ENCODE data around the gene DNASE1L3.

Gene DNASE1L3, protein sequence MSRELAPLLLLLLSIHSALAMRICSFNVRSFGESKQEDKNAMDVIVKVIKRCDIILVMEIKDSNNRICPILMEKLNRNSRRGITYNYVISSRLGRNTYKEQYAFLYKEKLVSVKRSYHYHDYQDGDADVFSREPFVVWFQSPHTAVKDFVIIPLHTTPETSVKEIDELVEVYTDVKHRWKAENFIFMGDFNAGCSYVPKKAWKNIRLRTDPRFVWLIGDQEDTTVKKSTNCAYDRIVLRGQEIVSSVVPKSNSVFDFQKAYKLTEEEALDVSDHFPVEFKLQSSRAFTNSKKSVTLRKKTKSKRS

DNA sequence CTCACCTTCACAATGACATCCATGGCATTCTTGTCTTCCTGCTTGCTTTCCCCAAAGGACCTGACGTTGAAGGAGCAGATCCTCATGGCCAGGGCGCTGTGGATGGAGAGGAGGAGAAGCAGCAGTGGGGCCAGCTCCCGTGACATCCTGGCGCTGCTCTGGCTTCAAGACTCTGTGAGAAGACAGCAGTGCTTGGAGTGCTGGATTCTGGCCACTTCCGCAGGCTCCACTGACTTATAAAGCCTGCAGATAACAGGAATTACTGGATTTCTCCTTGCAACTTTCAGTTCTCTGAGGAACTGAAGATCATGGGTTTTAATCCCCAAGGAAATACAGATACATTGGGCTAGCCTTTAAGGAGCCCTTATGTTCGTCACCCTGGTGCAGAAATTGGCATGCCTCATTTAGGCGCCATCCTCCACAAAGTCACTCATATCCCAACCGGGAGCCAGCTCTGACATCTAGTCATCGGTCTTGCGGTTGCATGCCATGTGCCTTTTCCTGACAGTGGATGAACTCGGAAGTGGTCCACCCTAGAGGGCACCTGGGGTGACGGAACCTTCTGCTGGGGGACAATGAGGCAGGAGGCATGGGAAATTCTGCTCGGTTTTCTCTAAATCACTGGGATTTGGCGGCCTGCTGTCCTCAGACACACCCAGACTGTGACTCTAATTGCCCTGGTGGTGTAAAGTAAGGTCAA, at the start of gene DNASE1L3:
Gene DNASE1L3 (minus strand): TSS at position 212 of the 700 bp plus-strand sequence. CDS start 66 bp downstream, at position 146.
- Histone ChIP-seq H3K4me1 (ENCODE audit: control insufficient read depth, low read length) (peaks cover 21% of the 10 kb centered on the region), H3K27ac (ENCODE audit: low read depth, low read length) (no peak within 1 kb of the TSS), H3K36me3 (ENCODE audit: control insufficient read depth, low read length) (no peaks in the 10 kb centered on the region), H3K4me3 (ENCODE audit: low read length) (no peak within 1 kb of the TSS), H3K4me2 (ENCODE audit: low read length) (no peak within 1 kb of the TSS), H3K27me3 (ENCODE audit: control insufficient read depth, low read length) (no peaks in the 10 kb centered on the region), H3F3A (ENCODE audit: control insufficient read depth, insufficient read depth) (no peaks in the 10 kb centered on the region), H4K20me1 (ENCODE audit: control insufficient read depth, insufficient read depth, low read depth, low read length) (no peaks in the 10 kb centered on the region), H3K9me2 (replicated peaks; ENCODE audit: control insufficient read depth, low read length) (no peaks in the 10 kb centered on the region), H3K79me2 (ENCODE audit: control insufficient read depth, low read length) (no peaks in the 10 kb centered on the region), H3K9me3 (ENCODE audit: control insufficient read depth, insufficient read depth, low read length) (no peaks in the 10 kb centered on the region)
- TF ChIP-seq, protein P1, sequence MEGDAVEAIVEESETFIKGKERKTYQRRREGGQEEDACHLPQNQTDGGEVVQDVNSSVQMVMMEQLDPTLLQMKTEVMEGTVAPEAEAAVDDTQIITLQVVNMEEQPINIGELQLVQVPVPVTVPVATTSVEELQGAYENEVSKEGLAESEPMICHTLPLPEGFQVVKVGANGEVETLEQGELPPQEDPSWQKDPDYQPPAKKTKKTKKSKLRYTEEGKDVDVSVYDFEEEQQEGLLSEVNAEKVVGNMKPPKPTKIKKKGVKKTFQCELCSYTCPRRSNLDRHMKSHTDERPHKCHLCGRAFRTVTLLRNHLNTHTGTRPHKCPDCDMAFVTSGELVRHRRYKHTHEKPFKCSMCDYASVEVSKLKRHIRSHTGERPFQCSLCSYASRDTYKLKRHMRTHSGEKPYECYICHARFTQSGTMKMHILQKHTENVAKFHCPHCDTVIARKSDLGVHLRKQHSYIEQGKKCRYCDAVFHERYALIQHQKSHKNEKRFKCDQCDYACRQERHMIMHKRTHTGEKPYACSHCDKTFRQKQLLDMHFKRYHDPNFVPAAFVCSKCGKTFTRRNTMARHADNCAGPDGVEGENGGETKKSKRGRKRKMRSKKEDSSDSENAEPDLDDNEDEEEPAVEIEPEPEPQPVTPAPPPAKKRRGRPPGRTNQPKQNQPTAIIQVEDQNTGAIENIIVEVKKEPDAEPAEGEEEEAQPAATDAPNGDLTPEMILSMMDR (IDR thresholded peaks at IDR 0.05; ENCODE audit: low read depth, low read length, poor library complexity, severe bottlenecking): no peak
- no peak for TF ChIP-seq EZH2phosphoT487 (IDR thresholded peaks at IDR 0.05; ENCODE audit: borderline replicate concordance, low read length)

DNA sequence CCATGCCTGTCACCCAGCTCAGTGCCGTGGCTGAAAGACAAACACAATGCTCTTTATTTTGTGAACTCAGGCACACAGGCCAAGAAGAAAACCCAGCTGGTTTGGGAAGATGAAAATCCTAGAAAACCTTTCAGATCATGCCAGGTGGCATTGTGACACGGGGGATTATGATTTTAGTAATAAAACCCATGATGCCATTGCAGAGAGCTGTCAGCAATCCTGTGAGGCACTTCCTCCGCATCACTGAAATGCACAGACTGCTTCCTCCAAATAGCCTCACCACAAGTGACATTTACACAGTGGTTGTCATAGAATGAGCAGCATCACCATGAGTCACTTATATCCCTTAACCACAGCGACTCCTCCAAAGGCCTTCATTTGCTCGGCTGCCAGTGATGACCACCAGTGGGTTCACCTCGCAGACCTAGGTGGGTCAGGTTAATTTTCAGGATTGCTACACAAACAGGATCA, 49.5 kb upstream of the DNASE1L3 start:
- no peak overlapping the region for H3K4me2 ChIP-seq (ENCODE audit: low read length)
- H3K36me3 ChIP-seq (ENCODE audit: control insufficient read depth, low read length): no peaks in the 10 kb centered on the region
- TF ChIP-seq, protein P1 (IDR thresholded peaks at IDR 0.05; ENCODE audit: low read depth, low read length, poor library complexity, severe bottlenecking): no peak
- no peak for TF ChIP-seq EZH2phosphoT487 (IDR thresholded peaks at IDR 0.05; ENCODE audit: borderline replicate concordance, low read length)
- H3K27me3 ChIP-seq (ENCODE audit: control insufficient read depth, low read length): no peaks in the 10 kb centered on the region
- H3K9me3 ChIP-seq (ENCODE audit: control insufficient read depth, insufficient read depth, low read length): no peaks in the 10 kb centered on the region
- no peaks in the 10 kb centered on the region for H3F3A ChIP-seq (ENCODE audit: control insufficient read depth, insufficient read depth)
- H3K4me1 ChIP-seq (ENCODE audit: control insufficient read depth, low read length): no peaks in the 10 kb centered on the region
- H3K27ac ChIP-seq (ENCODE audit: low read depth, low read length): no peak overlapping the region
- H3K79me2 ChIP-seq (ENCODE audit: control insufficient read depth, low read length): no peaks in the 10 kb centered on the region
- no peaks in the 10 kb centered on the region for H4K20me1 ChIP-seq (ENCODE audit: control insufficient read depth, insufficient read depth, low read depth, low read length)
- H3K4me3 ChIP-seq (ENCODE audit: low read length): no peak overlapping the region
- H3K9me2 ChIP-seq (replicated peaks; ENCODE audit: control insufficient read depth, low read length): no peaks in the 10 kb centered on the region

DNA sequence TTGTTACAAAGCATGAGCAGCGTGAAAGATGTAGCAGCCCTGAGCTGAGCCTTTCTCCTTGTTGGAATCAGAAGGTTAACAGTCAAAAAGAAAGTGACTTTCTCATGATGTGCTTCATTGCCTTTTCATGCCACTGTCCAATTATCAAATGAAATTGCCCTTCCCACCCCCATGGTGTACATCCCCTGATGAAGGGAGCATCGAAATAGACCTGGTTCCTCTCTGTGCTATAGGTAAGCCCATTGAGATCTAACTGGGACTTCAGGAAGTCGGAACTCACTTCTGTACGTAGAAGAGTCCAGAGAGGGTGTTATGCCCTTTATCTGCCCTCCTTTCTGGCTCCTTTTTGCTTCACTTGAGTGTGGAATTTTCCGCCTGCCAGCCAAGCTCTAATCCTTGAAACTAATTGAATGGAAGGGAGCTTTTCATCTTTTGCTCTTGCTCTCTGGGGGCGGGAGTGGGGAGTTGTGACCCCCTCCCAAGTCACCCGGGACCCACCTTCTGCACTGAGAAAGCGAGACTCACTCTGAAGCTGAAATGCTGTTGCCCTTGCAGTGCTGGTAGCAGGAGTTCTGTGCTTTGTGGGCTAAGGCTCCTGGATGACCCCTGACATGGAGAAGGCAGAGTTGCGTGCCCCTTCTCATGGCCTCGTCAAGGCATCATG, 47.8 kb upstream of the DNASE1L3 start:
- Histone ChIP-seq H3K4me1 (ENCODE audit: control insufficient read depth, low read length) (no peaks in the 10 kb centered on the region), H3K79me2 (ENCODE audit: control insufficient read depth, low read length) (no peaks in the 10 kb centered on the region), H3K36me3 (ENCODE audit: control insufficient read depth, low read length) (no peaks in the 10 kb centered on the region), H3K4me3 (ENCODE audit: low read length) (no peak overlapping the region), H3K4me2 (ENCODE audit: low read length) (no peak overlapping the region), H3K9me3 (ENCODE audit: control insufficient read depth, insufficient read depth, low read length) (no peaks in the 10 kb centered on the region), H3K9me2 (replicated peaks; ENCODE audit: control insufficient read depth, low read length) (no peaks in the 10 kb centered on the region), H4K20me1 (ENCODE audit: control insufficient read depth, insufficient read depth, low read depth, low read length) (no peaks in the 10 kb centered on the region), H3K27ac (ENCODE audit: low read depth, low read length) (no peak overlapping the region), H3F3A (ENCODE audit: control insufficient read depth, insufficient read depth) (no peaks in the 10 kb centered on the region), H3K27me3 (ENCODE audit: control insufficient read depth, low read length) (no peaks in the 10 kb centered on the region)
- no peak for TF ChIP-seq EZH2phosphoT487 (IDR thresholded peaks at IDR 0.05; ENCODE audit: borderline replicate concordance, low read length)
- TF ChIP-seq, protein P1 (IDR thresholded peaks at IDR 0.05; ENCODE audit: low read depth, low read length, poor library complexity, severe bottlenecking): no peak
